OCI-LY3 (cell line): ENCODE data around the gene HPD.

Experiments
- CTCF ChIP-seq: fragments of 200-600, 300-600 bp; sonication (generic); IDR thresholded peaks from 2 replicates; pipeline ENCODE4 v1.5.1; 2014; ENCODE audit warnings: antibody characterized with exemption, low read length, low read depth
- EZH2phosphoT487 ChIP-seq: fragments of 200-600 bp; shearing (Covaris generic); IDR thresholded peaks from 2 replicates; pipeline ENCODE4 v1.6.1; 2018; ENCODE audit warnings: antibody characterized with exemption, mixed run types, low read depth

DNA sequence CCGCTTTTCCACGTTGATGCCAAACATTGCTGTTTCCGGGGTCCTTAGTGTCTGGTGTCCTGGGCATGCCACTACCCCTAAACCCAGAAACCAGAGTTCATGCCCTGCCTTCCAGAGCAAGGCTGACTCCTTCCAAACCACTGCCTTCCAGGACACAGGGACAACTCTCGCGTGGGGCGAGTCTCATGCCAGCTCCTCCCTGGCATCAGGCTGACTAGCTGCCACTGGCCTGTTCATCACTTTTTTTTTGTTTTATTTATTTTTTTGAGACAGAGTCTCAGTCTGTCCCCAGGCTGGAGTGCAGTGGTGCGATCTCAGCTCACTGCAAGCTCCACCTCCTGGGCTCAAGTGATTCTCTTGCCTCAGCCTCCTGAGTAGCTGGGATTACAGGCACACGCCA is 50.0 kb downstream of the HPD start:
- TF ChIP-seq CTCF (no peak), EZH2phosphoT487 (no peak)
